Right cardiac atrium (tissue), 5 donors: ENCODE results near the gene TBX21. TPM values are rescaled to one million over a fixed set of nuclear protein-coding genes. Genes with fewer than 3 reads are reported as not detected.

Experiments
- ATAC-seq, 2 donors: fragments of 200-7000 bp; cut with Tn5 transposase; one replicate each; pipeline versions ENCODE4 v1.8.0 to v1.9.1; 2020; ENCODE audit warnings: moderate library complexity in 2 of 2, mild to moderate bottlenecking in 1 of 2
- DNase-seq, 3 donors: peaks; one replicate each; pipeline ENCODE4 v3.0.0-alpha.2; 2020
- H3K27ac ChIP-seq: one replicate; pipeline ENCODE4 v1.5.1; 2013; ENCODE audit warnings: mild to moderate bottlenecking, low read length, control low read depth, moderate library complexity
- H3K27me3 ChIP-seq: one replicate; pipeline ENCODE4 v1.6.1; 2013; ENCODE audit not compliant: control insufficient read depth, insufficient read depth
- H3K4me1 ChIP-seq: one replicate; pipeline ENCODE4 v1.6.1; 2013; ENCODE audit warnings: low read length; ENCODE audit not compliant: control insufficient read depth, insufficient read depth
- H3K4me3 ChIP-seq: one replicate; pipeline ENCODE4 v1.5.1; 2013; ENCODE audit warnings: low read length, control low read depth
- H3K9me3 ChIP-seq: one replicate; pipeline ENCODE4 v1.6.1; 2013; ENCODE audit warnings: low read length; ENCODE audit not compliant: control insufficient read depth
- WGBS: extraction: QIAGEN DNeasy Blood & Tissue Kit; methylation state at CpG from one replicate; pipeline ENCODE4 v1.1.7; 2013; 5-methylcytosine and 5-hydroxymethylcytosine counted together
- intact Hi-C, 4 donors: fragments of 100-400 bp; cut with DNase I; formaldehyde crosslinking; loops; one replicate each; pipeline versions ENCODE4 v1.11.0 to v1.14.0; 2022 to 2023
- polyA plus RNA-seq: library from polyadenylated mRNA; stranded (reverse); fragments of 200-250 nt; gene quantifications from one replicate; pipeline ENCODE4 v1.2.3, GENCODE V29; 2013
- total RNA-seq, 4 donors: library from RNA; stranded (reverse); fragmentation: NEBNext Ultra II Directional; extraction: Animal tissue kit (Norgen Biotek cat#: 25700); gene quantifications; one replicate each; pipeline ENCODE4 v1.2.1, GENCODE V29; 2021
- donor health status: healthy with polysubstance abuse.
- donor health status: DM: no; HTN: yes; CAD: no.
- donor health status: DM: no; HTN: no; CAD: no.
- donor health status: DM: no; HTN: yes; CAD: no; lungs with severe emphysema.
- donor health status: DM: yes; HTN: yes; CAD: no.

Gene TBX21
- total and polyA plus RNA-seq, 5 donors: 0.14 to 0.60 (median 0.26) TPM; not detected in 1

DNA sequence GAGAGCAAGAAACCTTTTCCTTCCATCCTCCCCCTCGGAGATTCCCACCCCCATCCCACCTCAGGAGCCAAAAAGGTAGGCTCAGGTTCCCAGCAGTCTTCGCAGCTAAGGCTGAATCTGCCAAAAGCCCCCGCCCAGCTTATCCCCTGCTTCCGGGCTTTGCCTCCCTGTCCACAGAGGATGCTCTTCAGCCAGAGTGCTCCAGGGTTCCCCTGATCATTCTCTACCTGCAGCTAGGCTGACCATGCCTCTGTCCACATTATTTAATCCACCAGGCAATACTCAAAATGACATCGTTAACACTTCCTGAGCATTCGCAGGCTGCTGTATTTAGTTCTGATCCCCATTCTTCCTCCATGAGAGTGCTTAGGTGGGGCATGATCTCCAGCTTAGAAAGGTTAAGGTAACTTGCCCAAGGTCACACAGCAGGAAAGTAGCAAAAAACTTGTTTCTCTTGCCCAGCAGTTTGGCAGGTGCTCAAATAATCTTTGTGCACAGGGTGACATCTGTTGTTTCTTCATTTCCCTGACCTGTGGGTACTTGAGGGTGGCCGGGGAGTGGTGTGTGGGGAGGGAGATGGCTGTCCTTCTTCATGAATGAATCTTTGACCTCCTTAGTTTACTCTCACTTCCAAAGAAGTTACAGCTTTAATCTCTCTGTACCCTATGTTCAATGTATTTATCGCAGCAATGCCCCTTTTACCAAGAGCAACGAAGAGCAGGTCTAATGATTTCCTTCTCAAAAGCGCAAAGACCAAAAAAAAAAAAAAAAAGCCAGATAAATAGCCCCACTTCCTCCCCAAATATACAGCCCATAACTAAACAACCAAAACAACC is 39.9 kb upstream of the TBX21 start:
- 24% methylated on average over 10 of the region's 10 CpGs for WGBS
- Histone ChIP-seq H3K4me3 (peak overlapping the region; percentile 98), H3K9me3 (no peaks in the 10 kb centered on the region), H3K27me3 (no peaks in the 10 kb centered on the region), H3K27ac (no peak overlapping the region), H3K4me1 (peaks cover 5% of the 10 kb centered on the region)
- ATAC-seq (no peak), DNase-seq (no peak)
- intact Hi-C loops: no loop called here

DNA sequence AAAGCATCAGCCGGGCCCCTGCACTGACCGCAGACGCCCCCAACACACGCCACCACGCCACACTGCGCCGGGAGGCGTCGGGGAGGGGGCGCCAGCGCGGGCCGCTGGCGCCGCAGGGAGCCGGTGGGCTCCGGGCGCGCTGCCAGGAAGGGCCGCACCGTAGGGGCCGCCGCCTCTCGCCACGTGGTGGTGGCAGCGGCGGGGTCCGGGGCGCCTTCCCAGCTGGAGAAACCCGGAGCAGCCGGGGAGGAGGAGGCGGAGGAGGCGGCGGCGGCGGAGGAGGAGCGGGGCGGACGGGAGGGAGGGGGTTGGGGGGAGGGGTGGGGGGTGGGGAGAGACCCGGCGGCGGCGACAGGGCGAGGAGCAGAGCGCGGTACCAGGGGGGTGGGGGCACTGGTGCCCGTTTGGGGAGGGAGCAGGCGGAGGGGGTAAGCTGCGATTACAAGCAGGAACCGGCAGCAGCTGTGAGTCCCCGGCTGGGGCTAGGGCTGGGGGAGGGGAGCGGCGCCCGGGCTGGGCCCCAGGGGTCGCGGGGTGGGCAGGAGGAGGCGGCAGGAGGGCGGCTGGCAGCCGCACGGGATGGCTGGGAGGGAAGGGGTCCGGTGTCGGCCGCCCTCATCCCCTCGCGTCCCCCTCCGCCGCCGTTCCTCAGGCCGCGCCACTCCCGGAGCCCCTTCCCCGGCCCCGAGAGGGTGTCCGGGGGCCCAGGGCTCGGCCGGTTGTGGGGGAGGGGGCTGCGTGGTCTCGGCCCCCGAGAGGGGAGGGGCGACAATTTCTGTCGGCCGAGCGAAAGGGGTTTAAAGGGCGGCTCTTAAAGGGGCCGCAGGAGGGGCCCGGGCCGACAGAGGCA is 39.1 kb upstream of the TBX21 start, which contains the start of gene TBKBP1:
TSS of gene TBKBP1 (plus strand) at position 431 of the 850 bp plus-strand sequence. CDS start 1,952 bp downstream, outside the sequence.
- peak within 1 kb of the TSS; percentile 46 for H3K27ac ChIP-seq
- H3K4me1 ChIP-seq: peaks cover 5% of the 10 kb centered on the region
- intact Hi-C loops: no loop called here
- DNase-seq (peak; percentile 56 to 88 (median 82)), ATAC-seq (peak; percentile 34 to 51)
- H3K27me3 ChIP-seq: no peaks in the 10 kb centered on the region
- WGBS: under 1% methylated on average over 85 of the region's 87 CpGs
- peak within 1 kb of the TSS; percentile 98 for H3K4me3 ChIP-seq
- no peaks in the 10 kb centered on the region for H3K9me3 ChIP-seq

DNA sequence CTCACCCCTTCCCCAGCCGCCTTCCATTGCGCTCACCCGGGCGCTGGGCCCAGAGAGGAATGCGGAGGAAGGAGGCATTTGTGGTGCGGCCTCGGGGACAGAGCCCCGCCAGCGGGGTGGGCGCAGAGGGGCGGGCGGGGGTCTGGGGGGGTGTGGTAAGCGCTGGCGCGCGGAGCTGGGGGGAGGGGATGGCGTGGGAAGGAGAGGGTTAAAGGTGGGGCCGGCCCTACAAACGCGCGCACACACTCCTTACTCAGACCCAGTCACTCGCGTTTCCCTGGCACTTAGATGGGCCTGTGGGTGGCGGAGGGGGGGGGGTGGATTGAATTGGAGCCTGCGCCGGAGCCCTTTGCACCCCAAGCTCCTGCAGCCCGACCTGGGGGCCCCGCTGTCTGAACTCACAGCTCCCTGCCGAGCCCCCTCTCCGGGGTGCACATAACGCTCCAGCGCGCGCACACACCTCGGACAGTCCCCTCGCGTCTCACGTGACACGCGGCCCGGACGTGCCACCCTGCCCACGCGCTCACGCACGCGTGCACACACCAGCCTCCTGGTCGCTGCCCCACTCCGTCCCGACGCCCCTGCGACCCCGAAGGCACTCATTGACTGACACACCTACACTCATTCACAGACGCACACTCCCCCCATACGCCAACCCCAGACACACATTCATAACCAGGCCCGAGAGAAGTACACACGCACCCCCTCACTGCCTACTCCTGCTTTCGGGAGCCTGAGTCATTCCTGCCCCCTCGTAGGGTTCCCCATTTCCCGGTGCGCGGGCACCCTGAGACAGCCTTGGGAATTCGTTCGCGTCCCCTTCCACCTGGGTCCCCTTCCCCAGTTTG is 38.2 kb upstream of the TBX21 start:
- H3K27ac ChIP-seq: peak overlapping the region; percentile 40
- no peaks in the 10 kb centered on the region for H3K27me3 ChIP-seq
- peak; percentile 75 to 76 for ATAC-seq
- peak; percentile 79 to 92 (median 92) for DNase-seq
- under 1% methylated on average over 65 of the region's 65 CpGs for WGBS
- intact Hi-C loops: no loop called here
- no peaks in the 10 kb centered on the region for H3K9me3 ChIP-seq
- H3K4me1 ChIP-seq: peaks cover 5% of the 10 kb centered on the region
- H3K4me3 ChIP-seq: peak overlapping the region; percentile 98

DNA sequence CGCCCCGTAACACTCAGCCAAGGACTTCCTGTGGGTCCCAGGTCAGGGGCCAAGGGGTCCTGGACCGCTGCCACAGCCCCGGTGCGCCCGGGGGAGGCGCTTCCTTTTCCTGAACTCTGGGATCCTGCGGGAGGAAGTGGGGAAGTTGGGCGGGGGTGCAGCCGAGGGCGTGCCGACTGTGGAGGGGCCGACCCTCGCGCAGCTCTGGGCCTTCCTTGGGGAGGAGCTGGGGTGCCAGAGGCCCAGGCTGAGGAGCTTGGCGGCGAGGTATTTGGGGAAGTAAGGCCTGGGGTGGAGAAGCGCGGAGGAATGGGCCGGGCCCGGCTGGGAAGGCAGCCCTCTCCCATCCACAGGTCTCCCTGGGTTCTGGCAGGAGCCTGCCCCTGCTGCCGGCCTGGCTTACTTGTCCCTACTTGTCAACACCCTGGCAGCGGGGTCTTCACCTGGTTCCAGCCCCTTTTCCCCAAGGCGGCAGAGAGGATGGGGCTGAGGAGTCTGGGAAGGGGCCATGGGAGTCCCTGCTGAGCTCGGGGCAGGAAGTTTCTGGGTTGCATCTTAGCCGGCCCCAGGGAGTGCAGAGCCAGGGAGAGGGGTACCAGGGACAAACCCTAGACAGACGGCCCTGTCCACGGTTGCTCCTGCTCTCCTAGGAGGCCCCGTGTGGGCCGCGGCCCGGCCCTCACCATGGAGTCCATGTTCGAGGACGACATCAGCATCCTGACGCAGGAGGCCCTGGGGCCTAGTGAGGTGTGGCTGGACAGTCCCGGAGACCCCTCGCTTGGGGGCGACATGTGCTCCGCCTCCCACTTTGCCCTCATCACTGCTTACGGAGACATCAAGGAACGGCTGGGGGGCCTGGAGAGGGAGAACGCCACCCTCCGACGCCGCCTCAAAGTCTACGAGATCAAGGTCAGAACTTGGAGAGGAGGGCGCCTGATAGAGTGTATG is 37.3 kb upstream of the TBX21 start:
- H3K27ac ChIP-seq: peak overlapping the region; percentile 40
- no peaks in the 10 kb centered on the region for H3K9me3 ChIP-seq
- peaks cover 5% of the 10 kb centered on the region for H3K4me1 ChIP-seq
- intact Hi-C loops: no loop called here
- H3K4me3 ChIP-seq: peak overlapping the region; percentile 98
- ATAC-seq (peak; percentile 65 to 84), DNase-seq (peak; percentile 86 to 93 (median 91))
- H3K27me3 ChIP-seq: no peaks in the 10 kb centered on the region
- 35% methylated on average over 47 of the region's 47 CpGs for WGBS

DNA sequence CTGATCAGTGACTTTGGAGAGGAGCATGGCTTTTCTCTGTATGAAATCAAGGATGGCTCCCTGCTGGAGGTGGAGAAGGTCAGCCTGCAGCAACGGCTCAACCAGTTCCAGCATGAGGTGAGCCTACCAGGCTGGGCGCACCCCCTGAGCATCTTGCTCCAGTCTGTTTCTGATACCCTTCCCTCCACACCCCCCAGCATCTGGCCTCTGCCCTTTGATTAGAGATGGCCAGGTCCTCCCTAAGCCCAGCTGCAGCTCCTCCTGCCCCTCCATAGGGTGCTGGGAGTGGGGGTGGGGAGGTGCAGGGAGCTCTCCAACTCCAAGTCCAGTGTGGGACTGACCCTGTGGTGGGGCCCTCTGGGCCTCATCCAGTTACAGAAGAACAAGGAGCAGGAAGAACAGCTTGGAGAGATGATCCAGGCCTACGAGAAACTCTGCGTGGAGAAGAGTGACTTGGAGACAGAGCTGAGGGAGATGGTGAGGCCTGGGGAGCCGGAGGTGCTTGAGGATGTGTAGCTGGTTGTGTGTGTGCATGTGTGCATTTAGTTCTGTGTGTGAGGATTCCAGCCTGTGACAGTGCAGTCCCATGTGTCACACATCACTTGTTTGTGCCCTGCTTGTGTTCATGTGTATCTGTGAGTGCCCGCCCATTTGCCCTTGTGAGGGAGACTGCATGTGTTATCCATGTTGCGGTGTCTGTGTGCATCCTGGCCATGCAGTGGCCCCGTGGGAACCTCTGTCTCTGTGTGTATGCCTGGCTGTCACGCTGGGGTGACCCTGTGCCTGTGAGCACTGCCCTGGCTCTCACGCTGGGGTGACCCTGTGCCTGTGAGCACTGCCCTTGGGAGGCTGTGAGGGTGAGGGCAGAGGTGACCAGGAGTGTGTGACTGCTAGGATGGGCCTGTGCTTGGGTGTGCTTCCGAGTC is 36.1 kb upstream of the TBX21 start:
- DNase-seq (no peak), ATAC-seq (no peak)
- intact Hi-C loops: no loop called here
- Histone ChIP-seq H3K4me1 (peaks cover 5% of the 10 kb centered on the region), H3K27ac (no peak overlapping the region), H3K9me3 (no peaks in the 10 kb centered on the region), H3K27me3 (no peaks in the 10 kb centered on the region), H3K4me3 (no peak overlapping the region)
- WGBS: 69% methylated on average over 11 of the region's 11 CpGs

DNA sequence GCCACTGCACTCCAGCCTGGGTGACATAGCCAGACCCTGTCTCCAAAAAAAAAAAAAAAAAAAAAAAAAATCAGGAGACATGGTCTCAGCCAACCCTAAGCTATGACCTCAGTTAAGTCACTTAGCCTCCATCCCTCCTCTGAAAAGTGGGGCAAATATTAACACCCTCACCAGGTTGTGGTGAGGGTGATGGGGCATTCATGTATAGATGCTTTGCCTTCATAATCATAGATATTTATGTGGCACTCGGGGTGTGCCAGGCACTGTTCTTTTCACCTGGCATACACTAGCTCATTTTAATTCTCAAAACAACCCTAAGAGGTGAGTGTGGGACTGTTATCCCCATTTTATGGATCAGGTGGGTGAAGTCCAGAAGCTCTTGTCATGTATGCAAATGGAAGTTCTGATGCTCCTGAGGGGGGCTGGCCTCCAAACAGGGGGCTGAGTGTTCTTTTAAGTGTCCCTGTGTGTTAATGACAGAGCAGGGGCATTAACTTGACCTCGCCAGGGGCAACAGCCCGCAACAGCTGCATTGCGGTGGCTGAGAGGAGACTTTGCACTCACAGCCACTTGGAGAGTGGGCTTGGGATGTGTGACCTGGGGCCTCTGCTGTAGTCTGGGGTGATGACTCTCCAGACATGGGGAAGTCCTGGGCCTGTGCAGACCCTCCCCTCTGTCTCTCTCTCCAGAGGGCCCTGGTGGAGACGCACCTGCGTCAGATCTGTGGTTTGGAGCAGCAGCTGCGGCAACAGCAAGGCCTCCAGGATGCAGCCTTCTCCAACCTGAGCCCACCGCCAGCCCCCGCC is 34.9 kb upstream of the TBX21 start:
- H3K27me3 ChIP-seq: no peaks in the 10 kb centered on the region
- ATAC-seq (no peak), DNase-seq (no peak)
- intact Hi-C loops: no loop called here
- no peak overlapping the region for H3K27ac ChIP-seq
- no peak overlapping the region for H3K4me3 ChIP-seq
- no peaks in the 10 kb centered on the region for H3K9me3 ChIP-seq
- peaks cover 2% of the 10 kb centered on the region for H3K4me1 ChIP-seq
- 77% methylated on average over 9 of the region's 9 CpGs for WGBS

DNA sequence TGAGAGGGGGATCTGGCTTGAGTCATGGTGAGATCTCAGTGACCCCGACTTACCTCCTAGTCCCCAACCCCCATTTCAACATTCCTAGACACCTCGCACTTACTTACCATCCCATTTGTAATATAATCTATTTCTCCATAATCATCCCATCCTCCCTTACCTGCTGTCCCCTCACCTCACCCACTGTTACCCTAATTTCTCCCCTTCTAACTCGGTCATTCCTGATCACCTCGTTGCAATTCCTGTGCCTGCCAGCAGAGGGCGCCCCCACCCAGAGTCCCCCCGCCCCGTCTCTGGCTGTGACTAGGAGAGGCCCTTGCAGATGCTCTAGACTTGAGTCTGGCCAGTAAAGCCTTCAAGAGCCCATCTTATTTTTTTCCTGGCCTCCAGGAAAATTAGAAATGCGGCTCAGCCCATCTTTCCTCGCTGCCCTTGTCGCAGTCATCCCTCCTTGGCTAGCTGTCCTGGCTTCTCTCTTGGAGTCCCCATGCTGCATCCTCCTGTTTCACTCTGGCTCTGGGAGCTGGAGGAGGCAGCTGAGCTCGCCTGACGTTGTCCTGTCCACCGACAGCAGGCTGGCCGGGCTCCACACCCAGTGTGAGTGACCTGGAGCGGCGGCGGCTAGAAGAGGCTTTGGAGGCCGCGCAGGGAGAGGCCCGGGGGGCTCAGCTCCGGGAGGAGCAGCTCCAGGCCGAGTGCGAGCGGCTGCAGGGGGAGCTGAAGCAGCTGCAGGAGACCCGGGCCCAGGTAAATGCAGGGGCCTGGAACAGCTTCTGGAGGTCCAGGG is 34.1 kb upstream of the TBX21 start:
- Histone ChIP-seq H3K9me3 (no peaks in the 10 kb centered on the region), H3K27ac (no peak overlapping the region), H3K27me3 (no peaks in the 10 kb centered on the region), H3K4me1 (no peaks in the 10 kb centered on the region), H3K4me3 (no peak overlapping the region)
- WGBS: 64% methylated on average over 25 of the region's 25 CpGs
- ATAC-seq (no peak), DNase-seq (peak in 2 of 3 donors; percentile 82 to 86)
- intact Hi-C loops: no loop called here

DNA sequence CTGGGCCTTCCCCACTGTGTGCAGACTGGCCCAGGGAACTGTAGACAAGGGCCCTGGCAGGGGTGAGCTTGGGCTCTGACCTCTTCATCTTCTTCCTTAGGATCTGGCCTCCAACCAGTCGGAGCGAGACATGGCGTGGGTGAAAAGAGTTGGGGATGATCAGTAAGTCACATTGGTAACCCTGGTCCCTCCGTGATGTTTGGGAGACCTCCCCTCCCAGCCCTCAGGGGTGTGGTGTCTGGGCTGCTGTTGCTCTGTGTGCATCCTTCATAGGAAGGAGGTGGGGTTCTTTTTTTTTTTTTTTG is 33.5 kb upstream of the TBX21 start:
- intact Hi-C loops: no loop called here
- WGBS: 96% methylated on average over 4 of the region's 4 CpGs
- Histone ChIP-seq H3K9me3 (no peaks in the 10 kb centered on the region), H3K27me3 (no peaks in the 10 kb centered on the region), H3K4me3 (no peak overlapping the region), H3K4me1 (no peaks in the 10 kb centered on the region), H3K27ac (no peak overlapping the region)
- no peak for DNase-seq
- no peak for ATAC-seq
